ENCODE results near the gene SSUH2.

Gene SSUH2

DNA sequence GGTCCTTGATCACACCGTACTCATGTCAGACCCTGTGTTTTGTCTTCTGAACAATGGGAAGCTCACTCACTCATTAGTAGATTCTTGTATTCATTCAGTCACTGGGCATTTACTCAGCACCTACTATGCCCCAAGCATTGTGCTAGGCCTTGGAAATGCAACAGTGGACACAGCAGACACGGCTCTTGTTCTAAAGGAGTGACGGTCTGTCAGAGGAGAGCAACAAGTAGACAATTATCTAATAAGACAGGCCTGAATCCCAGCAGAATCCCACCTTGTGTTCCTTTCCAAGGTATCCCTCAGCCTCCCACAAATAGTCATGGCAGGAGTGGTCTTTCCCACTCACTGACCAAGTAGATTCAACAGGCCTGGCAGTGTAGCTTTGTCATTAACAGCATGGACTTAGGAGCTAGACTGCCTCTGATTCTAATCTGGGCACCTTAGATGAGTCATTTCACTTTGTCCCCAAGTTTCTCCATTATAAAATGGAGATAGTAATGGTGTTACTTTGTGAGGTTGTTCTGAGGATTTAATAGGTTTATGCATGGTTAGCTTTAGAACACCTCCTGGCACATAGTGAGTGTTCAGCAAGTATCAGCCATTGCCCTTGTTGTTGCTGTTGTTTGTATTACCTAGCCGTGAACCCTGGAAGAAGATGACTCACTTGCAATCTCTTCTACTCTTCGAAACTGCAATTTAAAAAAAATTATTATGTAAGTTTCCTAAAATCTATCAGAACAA lies 69.1 kb downstream of the SSUH2 start:
- no peak overlapping the region for H3K4me3 Mint-ChIP-seq
- H3K9me3 Mint-ChIP-seq: no peaks in the 10 kb centered on the region
- H3K36me3 Mint-ChIP-seq (ENCODE audit: low read depth): no peaks in the 10 kb centered on the region
- DNase-seq: no peak
- H3K27ac Mint-ChIP-seq: no peak overlapping the region
- peaks cover 12% of the 10 kb centered on the region for H3K4me1 Mint-ChIP-seq (ENCODE audit: low read depth)
- H3K27me3 Mint-ChIP-seq: no peaks in the 10 kb centered on the region

DNA sequence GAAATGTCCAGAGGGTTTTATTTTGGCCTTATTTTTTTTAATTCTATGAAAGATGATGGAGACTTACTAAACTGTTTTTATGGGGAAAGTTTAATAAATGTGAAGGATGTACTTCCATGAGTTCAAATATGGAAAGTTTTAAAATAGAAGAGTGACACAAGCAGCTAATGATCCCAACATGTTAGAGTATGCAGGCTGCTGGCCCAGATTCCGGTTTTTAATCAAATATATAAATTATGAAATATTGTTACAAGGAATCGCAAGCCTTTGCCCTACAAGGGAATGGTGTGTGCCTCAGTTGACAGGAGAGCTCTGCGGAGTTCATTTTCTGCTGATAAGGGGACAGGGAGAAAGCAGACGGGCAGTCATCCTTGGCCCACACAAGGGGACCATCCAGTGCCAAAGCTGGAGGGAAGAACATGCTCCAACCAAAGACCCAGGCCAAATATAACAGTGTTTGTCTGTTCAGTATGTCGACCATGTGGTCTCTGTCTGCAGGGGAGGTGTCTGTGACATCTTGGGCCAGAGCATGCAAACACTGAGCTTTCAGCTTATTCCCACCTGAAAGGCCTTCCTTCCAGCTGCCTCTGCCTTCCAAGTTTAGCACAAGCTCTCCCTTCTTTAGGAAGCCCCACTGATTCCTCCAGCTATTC lies 69.8 kb downstream of the SSUH2 start:
- no peak for DNase-seq
- Mint-ChIP-seq H3K4me1 (ENCODE audit: low read depth) (peaks cover 15% of the 10 kb centered on the region), H3K27ac (no peak overlapping the region), H3K27me3 (no peaks in the 10 kb centered on the region), H3K9me3 (no peaks in the 10 kb centered on the region), H3K36me3 (ENCODE audit: low read depth) (no peaks in the 10 kb centered on the region), H3K4me3 (no peak overlapping the region)

DNA sequence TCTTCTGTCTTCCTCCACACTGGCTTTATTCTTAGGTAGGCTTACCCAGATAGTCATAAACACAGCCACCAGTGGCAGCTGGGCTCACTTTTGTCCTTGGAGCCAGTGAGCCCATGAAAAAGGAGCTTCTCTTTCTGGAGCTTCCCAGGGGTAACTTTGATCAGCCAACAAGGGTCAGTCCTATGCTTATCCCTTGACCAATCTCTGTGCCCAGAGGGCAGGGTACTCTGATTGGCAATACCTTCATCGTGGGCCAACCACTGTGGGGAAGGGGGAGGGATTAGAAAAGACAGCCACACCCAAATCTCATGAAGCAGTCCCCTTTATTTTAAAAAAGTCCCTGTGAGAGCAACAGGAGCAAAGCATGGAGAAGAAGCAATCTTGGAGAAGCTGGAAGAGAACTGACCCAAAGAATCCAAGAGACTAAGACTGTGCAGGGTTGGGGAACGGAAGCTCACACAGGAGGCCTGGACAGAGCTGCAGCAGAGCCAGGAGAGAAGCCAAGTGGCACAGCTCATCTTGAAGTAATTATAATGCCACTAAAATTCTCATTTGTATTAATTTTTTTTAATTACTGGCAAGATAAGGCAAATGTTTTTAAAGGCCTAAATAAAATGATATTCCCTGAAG lies 70.4 kb downstream of the SSUH2 start:
- H3K4me3 Mint-ChIP-seq: no peak overlapping the region
- no peaks in the 10 kb centered on the region for H3K9me3 Mint-ChIP-seq
- H3K4me1 Mint-ChIP-seq (ENCODE audit: low read depth): peaks cover 15% of the 10 kb centered on the region
- no peak for DNase-seq
- no peaks in the 10 kb centered on the region for H3K27me3 Mint-ChIP-seq
- no peaks in the 10 kb centered on the region for H3K36me3 Mint-ChIP-seq (ENCODE audit: low read depth)
- no peak overlapping the region for H3K27ac Mint-ChIP-seq

DNA sequence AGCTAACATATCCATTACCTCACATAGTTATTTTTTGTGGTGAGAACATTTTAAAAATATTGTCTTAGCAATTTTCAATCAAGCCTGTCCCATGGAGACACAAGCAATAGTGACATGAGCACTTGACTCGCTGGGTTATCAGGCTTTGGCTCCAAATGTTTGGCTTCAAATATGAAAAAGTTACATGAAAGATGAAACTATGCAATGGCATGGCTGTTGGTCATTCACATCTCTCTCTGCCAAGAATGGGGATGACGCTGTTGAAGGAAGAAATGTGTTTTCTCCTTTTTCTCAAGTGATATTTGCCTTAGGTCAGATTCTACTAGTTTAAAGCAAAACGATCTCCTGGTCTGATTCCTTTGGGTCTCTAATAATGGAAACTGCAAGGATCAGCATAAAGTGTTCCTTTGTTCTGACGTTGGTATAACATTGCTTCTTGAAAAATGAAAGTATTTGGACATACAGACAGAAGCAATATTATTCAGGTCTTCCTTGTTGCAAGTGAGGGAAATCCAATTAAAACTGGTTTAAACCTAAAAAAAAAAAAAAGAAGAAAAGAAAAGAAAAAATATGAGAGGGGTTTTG lies 71.2 kb downstream of the SSUH2 start:
- Mint-ChIP-seq H3K9me3 (no peaks in the 10 kb centered on the region), H3K27ac (no peak overlapping the region), H3K36me3 (ENCODE audit: low read depth) (no peaks in the 10 kb centered on the region), H3K4me3 (no peak overlapping the region), H3K27me3 (no peaks in the 10 kb centered on the region), H3K4me1 (ENCODE audit: low read depth) (peaks cover 15% of the 10 kb centered on the region)
- DNase-seq: no peak

DNA sequence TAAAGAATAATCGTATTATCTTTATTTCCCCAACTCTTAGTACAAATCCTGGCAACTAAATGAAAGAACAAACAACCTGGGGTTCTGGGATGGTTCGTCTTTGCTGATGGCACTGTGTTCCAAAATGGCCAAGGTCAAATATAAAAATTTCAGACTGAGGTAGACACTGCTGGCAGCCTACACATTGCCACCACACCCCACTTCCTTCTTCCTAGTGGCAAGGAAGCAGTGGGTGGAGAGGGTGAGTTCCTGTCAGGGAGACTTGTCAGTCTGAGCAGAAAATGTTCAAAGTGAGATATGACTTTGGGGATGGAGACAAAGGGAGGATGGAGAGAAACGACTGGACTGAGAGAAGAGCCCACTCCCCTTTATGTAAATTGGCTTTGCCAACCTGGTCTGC lies 73.3 kb downstream of the SSUH2 start:
- DNase-seq: no peak
- Mint-ChIP-seq H3K27me3 (no peaks in the 10 kb centered on the region), H3K4me1 (ENCODE audit: low read depth) (peaks cover 15% of the 10 kb centered on the region), H3K27ac (no peak overlapping the region), H3K36me3 (ENCODE audit: low read depth) (no peaks in the 10 kb centered on the region), H3K4me3 (no peak overlapping the region), H3K9me3 (no peaks in the 10 kb centered on the region)

Measured in activated T-cell treated with anti-CD3 and anti-CD28 coated beads, Interleukin-2, amount 50 U/mL, for 24 hours (primary cell).